Panc1 (cell line): ENCODE results near the gene NUP133. TPM values are rescaled to one million over a fixed set of nuclear protein-coding genes. Genes with fewer than 3 reads are reported as not detected.
"Not testable (repeated sequence)": the region's sequence is repeated elsewhere in the genome, so short reads cannot be mapped to it uniquely, and the experiment has no call there.

Experiments used
- ATAC-seq: fragments of 200-7000 bp; cut with Tn5 transposase; 2 replicates; pipeline ENCODE4 v1.9.1; 2020; ENCODE audit warnings: mild to moderate bottlenecking, moderate library complexity
- BruUV-seq: library from RNA; stranded (reverse); fragments of 400-500 nt; replicated peaks from 2 replicates; lab custom pipeline; 2021; lab: Mats Ljungman, UMichigan
- CTCF ChIA-PET: fragments of 300-600 bp; sonication (Branson Sonifier 250); formaldehyde crosslinking; loops from one replicate; lab custom pipeline; 2022; ENCODE audit warnings: antibody characterized with exemption; lab: Charles Lee
- POLR2A ChIA-PET: fragments of 300-600 bp; sonication (Branson Sonifier 250); formaldehyde crosslinking; loops from one replicate; lab custom pipeline; 2022; ENCODE audit warnings: antibody characterized with exemption; lab: Charles Lee
- DNase-seq: peaks from one replicate; pipeline ENCODE4 v3.0.0-alpha.2; 2010; ENCODE audit warnings: low read depth, low spot score
- H3K27ac ChIP-seq: 2 replicates; pipeline ENCODE4 v1.5.1; 2011; ENCODE audit warnings: mild to moderate bottlenecking, low read length, inconsistent platforms
- H3K27me3 ChIP-seq: fragments of 200-500 bp; sonication (Bioruptor generic); 2 replicates; pipeline ENCODE4 v1.6.0; 2014; ENCODE audit warnings: low read length, inconsistent platforms; ENCODE audit not compliant: control insufficient read depth, insufficient read depth
- H3K36me3 ChIP-seq: fragments of 200-500 bp; sonication (Bioruptor generic); 2 replicates; pipeline ENCODE4 v1.5.1; 2014; ENCODE audit warnings: inconsistent platforms, mild to moderate bottlenecking, low read length, moderate library complexity; ENCODE audit not compliant: control insufficient read depth, insufficient read depth
- H3K4me1 ChIP-seq: 2 replicates; pipeline ENCODE4 v1.5.1; 2011; ENCODE audit warnings: inconsistent platforms, mild to moderate bottlenecking, low read length, moderate library complexity; ENCODE audit not compliant: control insufficient read depth, insufficient read depth
- H3K4me3 ChIP-seq, 2 experiments: 2 replicates each; pipeline ENCODE4 v1.5.1; 2011 to 2012; ENCODE audit warnings: low read depth in 2 of 2, low read length in 2 of 2, mild to moderate bottlenecking in 2 of 2, inconsistent platforms in 1 of 2, moderate library complexity in 1 of 2
- H3K9me3 ChIP-seq: fragments of 200-500 bp; sonication (Bioruptor generic); 2 replicates; pipeline ENCODE4 v1.5.1; 2014; ENCODE audit warnings: low read depth, mild to moderate bottlenecking, inconsistent platforms, low read length, moderate library complexity; ENCODE audit not compliant: control insufficient read depth, insufficient read depth
- POLR2AphosphoS5 ChIP-seq: IDR thresholded peaks from 2 replicates; pipeline ENCODE4 v1.6.1; 2012; ENCODE audit warnings: mild to moderate bottlenecking, low read depth, low read length, moderate library complexity
- SIN3A ChIP-seq: IDR thresholded peaks from 2 replicates; pipeline ENCODE4 v1.6.1; 2012; ENCODE audit warnings: low read depth, mild to moderate bottlenecking, low read length, moderate library complexity, borderline replicate concordance; ENCODE audit not compliant: insufficient read depth
- TCF7L2 ChIP-seq: IDR thresholded peaks from 2 replicates; pipeline ENCODE4 v1.6.1; 2011; ENCODE audit warnings: mild to moderate bottlenecking, low read depth, low read length, inconsistent platforms
- in situ Hi-C: cut with HindIII; loops from 2 replicates; pipeline ENCODE4 v1.10.0; 2016; ENCODE audit warnings: low sequenced_read_pairs, low pct_unique_long_range_greater_than_20kb
- intact Hi-C: fragments of 100-400 bp; cut with micrococcal nuclease; formaldehyde crosslinking; loops from one replicate; pipeline ENCODE4 v1.10.0; 2022; ENCODE audit not compliant: unreplicated experiment
- total RNA-seq: library from RNA; stranded (reverse); gene quantifications from one replicate; pipeline ENCODE4 v1.2.1, GENCODE V29; 2021; ENCODE audit not compliant: unreplicated experiment
- TF ChIP-seq, protein P1 (sequence below), 2 experiments: IDR thresholded peaks; 2 replicates each; pipeline ENCODE4 v1.6.1; 2011 to 2012; ENCODE audit warnings: low read depth in 2 of 2, control low read depth in 1 of 2, low read length in 1 of 2, mild to moderate bottlenecking in 1 of 2, moderate library complexity in 1 of 2; ENCODE audit not compliant: insufficient read depth in 1 of 2
- TF ChIP-seq, protein P2 (sequence below): fragments of 450-650 bp; IDR thresholded peaks from 2 replicates; pipeline ENCODE4 v1.5.1; 2017; ENCODE audit warnings: mild to moderate bottlenecking

NUP133 gene
- total RNA-seq, 1 experiment from 2014 or later: 39.5 TPM

DNA sequence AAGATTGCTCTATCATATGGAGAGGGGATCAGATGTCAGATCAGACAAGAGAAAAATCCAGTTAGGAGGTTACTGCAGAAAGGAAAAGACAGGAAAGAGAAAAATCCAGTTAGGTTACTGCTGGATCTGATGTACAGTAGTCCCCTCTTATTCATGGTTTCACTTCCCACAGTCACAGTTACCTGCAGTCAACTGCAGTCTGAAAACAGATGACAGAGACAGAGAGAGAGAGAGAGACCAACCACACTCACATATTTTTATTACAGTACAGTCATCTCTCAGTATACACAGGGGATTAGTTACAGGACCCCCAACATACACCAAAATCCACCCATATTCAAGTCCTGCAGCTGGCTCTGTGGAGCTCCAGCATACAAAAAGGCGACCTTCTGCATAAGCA is 29.3 kb downstream of the NUP133 start:
- ChIA-PET POLR2A (no interaction called here), CTCF (no interaction called here)
- DNase-seq (no peak), ATAC-seq (no peak)
- H3K27ac ChIP-seq: no peak overlapping the region
- no peaks in the 10 kb centered on the region for H3K27me3 ChIP-seq
- BruUV-seq: no TSS peak
- TF ChIP-seq POLR2AphosphoS5 (no peak), TCF7L2 (no peak), SIN3A (no peak)
- TF ChIP-seq, protein P1, sequence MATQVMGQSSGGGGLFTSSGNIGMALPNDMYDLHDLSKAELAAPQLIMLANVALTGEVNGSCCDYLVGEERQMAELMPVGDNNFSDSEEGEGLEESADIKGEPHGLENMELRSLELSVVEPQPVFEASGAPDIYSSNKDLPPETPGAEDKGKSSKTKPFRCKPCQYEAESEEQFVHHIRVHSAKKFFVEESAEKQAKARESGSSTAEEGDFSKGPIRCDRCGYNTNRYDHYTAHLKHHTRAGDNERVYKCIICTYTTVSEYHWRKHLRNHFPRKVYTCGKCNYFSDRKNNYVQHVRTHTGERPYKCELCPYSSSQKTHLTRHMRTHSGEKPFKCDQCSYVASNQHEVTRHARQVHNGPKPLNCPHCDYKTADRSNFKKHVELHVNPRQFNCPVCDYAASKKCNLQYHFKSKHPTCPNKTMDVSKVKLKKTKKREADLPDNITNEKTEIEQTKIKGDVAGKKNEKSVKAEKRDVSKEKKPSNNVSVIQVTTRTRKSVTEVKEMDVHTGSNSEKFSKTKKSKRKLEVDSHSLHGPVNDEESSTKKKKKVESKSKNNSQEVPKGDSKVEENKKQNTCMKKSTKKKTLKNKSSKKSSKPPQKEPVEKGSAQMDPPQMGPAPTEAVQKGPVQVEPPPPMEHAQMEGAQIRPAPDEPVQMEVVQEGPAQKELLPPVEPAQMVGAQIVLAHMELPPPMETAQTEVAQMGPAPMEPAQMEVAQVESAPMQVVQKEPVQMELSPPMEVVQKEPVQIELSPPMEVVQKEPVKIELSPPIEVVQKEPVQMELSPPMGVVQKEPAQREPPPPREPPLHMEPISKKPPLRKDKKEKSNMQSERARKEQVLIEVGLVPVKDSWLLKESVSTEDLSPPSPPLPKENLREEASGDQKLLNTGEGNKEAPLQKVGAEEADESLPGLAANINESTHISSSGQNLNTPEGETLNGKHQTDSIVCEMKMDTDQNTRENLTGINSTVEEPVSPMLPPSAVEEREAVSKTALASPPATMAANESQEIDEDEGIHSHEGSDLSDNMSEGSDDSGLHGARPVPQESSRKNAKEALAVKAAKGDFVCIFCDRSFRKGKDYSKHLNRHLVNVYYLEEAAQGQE (IDR thresholded peaks at IDR 0.05; ENCODE audit: insufficient read depth in 1 of 2, low read depth in 2 of 2, low read length in 1 of 2): no peak
- TF ChIP-seq, protein P2, sequence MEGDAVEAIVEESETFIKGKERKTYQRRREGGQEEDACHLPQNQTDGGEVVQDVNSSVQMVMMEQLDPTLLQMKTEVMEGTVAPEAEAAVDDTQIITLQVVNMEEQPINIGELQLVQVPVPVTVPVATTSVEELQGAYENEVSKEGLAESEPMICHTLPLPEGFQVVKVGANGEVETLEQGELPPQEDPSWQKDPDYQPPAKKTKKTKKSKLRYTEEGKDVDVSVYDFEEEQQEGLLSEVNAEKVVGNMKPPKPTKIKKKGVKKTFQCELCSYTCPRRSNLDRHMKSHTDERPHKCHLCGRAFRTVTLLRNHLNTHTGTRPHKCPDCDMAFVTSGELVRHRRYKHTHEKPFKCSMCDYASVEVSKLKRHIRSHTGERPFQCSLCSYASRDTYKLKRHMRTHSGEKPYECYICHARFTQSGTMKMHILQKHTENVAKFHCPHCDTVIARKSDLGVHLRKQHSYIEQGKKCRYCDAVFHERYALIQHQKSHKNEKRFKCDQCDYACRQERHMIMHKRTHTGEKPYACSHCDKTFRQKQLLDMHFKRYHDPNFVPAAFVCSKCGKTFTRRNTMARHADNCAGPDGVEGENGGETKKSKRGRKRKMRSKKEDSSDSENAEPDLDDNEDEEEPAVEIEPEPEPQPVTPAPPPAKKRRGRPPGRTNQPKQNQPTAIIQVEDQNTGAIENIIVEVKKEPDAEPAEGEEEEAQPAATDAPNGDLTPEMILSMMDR: no peak
- intact Hi-C loops: no loop called here
- H3K36me3 ChIP-seq: peaks cover 5% of the 10 kb centered on the region
- in situ Hi-C loops: no loop called here
- no peak overlapping the region for H3K4me3 ChIP-seq
- H3K4me1 ChIP-seq: no peaks in the 10 kb centered on the region
- H3K9me3 ChIP-seq: no peaks in the 10 kb centered on the region

DNA sequence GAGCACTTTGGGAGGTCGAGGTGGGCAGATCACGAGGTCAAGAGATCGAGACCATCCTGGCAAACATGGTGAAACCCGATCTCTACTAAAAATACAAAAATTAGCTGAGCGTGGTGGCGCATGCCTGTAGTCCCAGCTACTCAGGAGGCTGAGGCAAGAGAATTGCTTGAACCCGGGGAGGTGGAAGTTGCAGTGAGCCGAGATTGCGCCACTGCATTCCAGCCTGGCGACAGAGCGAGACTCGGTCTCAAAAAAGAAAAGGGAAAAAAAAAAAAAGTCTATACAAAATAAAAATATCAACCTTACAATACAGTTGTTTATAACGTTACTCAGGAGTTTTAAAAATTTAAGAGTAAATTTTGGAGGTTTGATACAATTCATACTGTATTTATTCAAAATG is 32.3 kb downstream of the NUP133 start:
- H3K4me1 ChIP-seq, in situ Hi-C loops, POLR2A ChIA-PET, DNase-seq, H3K9me3 ChIP-seq, H3K36me3 ChIP-seq, H3K4me3 ChIP-seq, BruUV-seq, ATAC-seq, H3K27ac ChIP-seq, H3K27me3 ChIP-seq, intact Hi-C loops: not testable (repeated sequence)
- CTCF ChIA-PET: interaction anchor here (0.6 kb wide), 1 partner anchor 319 kb away, joined by 3 read pairs; no protein-coding TSS in a partner anchor

DNA sequence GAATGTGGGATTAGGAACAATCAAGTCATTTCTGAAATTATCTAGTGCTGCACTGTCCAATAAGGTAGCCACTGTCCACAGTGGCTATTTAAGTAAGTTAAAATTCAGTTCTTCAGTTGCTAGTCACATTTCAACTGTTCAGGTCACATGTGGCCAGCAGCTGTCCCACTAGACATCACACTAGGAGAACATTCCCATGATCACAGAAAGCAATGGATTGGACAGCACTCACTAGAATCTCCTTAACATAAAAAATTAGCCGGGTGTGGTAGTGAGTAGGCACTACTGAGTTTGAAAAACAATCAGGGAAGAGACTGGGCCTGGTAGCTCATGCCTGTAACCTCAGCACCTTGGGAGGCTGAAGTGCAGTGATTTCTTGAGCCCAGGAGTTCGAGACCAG is 33.6 kb downstream of the NUP133 start:
- POLR2A ChIA-PET: no interaction called here
- CTCF ChIA-PET: no interaction called here
- intact Hi-C loops: no loop called here

More for the DNA sequence above, 33.6 kb downstream of the NUP133 start:
- no TSS peak for BruUV-seq
- no peak for DNase-seq
- in situ Hi-C loops: no loop called here
- no peaks in the 10 kb centered on the region for H3K4me1 ChIP-seq
- no peaks in the 10 kb centered on the region for H3K27me3 ChIP-seq
- TF ChIP-seq, protein P2: no peak
- TF ChIP-seq SIN3A (no peak), TCF7L2 (no peak), POLR2AphosphoS5 (no peak)
- TF ChIP-seq, protein P1 (IDR thresholded peaks at IDR 0.05; ENCODE audit: insufficient read depth in 1 of 2, low read depth in 2 of 2, low read length in 1 of 2): no peak
- no peak overlapping the region for H3K27ac ChIP-seq
- no peak overlapping the region for H3K4me3 ChIP-seq
- ATAC-seq: no peak
- H3K9me3 ChIP-seq: no peaks in the 10 kb centered on the region
- H3K36me3 ChIP-seq: peaks cover 3% of the 10 kb centered on the region
